NCI-H2107 treated with DMSO at 0.1 percent for 48 hours (cell line): ENCODE measurements around the gene PDYN.

ENCODE experiments used
- DNase-seq: peaks from one replicate; lab custom pipeline; 2025; ENCODE audit not compliant: unreplicated experiment; lab: John Stamatoyannopoulos, UW

Gene PDYN

GRCh38 chr20:1952737-1953530 is 40.9 kb downstream of the PDYN start:
- peak; percentile 68 for DNase-seq

GRCh38 chr20:1951436-1952115 is 42.3 kb downstream of the PDYN start:
- no peak for DNase-seq

- DNase-seq, result no peak
Measured at GRCh38 chr20:1950836-1951235, 43.0 kb downstream of the PDYN start.

- no peak for DNase-seq
Measured at GRCh38 chr20:1949347-1950100, 44.3 kb downstream of the PDYN start.

GRCh38 chr20:1947535-1947846 is 46.4 kb downstream of the PDYN start:
- DNase-seq, result no peak

- peak; percentile 32 for DNase-seq
Measured at GRCh38 chr20:1946762-1947534, 46.9 kb downstream of the PDYN start.

GRCh38 chr20:1946442-1946761 is 47.5 kb downstream of the PDYN start:
- no peak for DNase-seq

- no peak for DNase-seq
Measured at GRCh38 chr20:1945660-1946059, 48.2 kb downstream of the PDYN start.

GRCh38 chr20:1945134-1945618 is 48.7 kb downstream of the PDYN start:
- no peak for DNase-seq

- DNase-seq, result no peak
Measured at GRCh38 chr20:1944345-1945091, 49.3 kb downstream of the PDYN start.

- no peak for DNase-seq
Measured at GRCh38 chr20:1943275-1944002, 50.4 kb downstream of the PDYN start.

- DNase-seq, result no peak
Measured at GRCh38 chr20:1942486-1943274, 51.2 kb downstream of the PDYN start.

- DNase-seq, result no peak
Measured at GRCh38 chr20:1942061-1942460, 51.8 kb downstream of the PDYN start.

GRCh38 chr20:1941226-1941625 is 52.6 kb downstream of the PDYN start:
- no peak for DNase-seq

GRCh38 chr20:1940581-1940980 is 53.3 kb downstream of the PDYN start:
- no peak for DNase-seq

- DNase-seq, result no peak
Measured at GRCh38 chr20:1939270-1939595, 54.6 kb downstream of the PDYN start.

GRCh38 chr20:1938464-1939269 is 55.2 kb downstream of the PDYN start:
- DNase-seq, result no peak

GRCh38 chr20:1937316-1937976 is 56.4 kb downstream of the PDYN start:
- DNase-seq, result no peak
